Naive B cell (primary cell): ENCODE measurements around the gene SEMA3A. TPM values are rescaled to one million over a fixed set of nuclear protein-coding genes. Genes with fewer than 3 reads are reported as not detected.
"Not testable (repeated sequence)": the region's sequence is repeated elsewhere in the genome, so short reads cannot be mapped to it uniquely, and the experiment has no call there.

ENCODE experiments used
- ATAC-seq, 2 donors: fragments of 150-1000 bp; cut with Tn5 transposase; 2 replicates each; pipeline ENCODE4 v1.10.0; 2021; ENCODE audit warnings: low read depth in 2 of 2, mild to moderate bottlenecking in 2 of 2, moderate library complexity in 2 of 2
- DNase-seq: peaks from one replicate; pipeline ENCODE4 v3.0.0; 2022
- H3K27ac Mint-ChIP-seq, 6 donors: one replicate each; pipeline ENCODE4 v1.8.0; 2020 to 2022; ENCODE audit warnings: mild to moderate bottlenecking in 6 of 6, mixed read lengths in 6 of 6, moderate library complexity in 5 of 6, inconsistent platforms in 2 of 6
- H3K27me3 Mint-ChIP-seq, 3 donors: one replicate each; pipeline ENCODE4 v1.8.0; 2021 to 2022; ENCODE audit warnings: mixed read lengths in 3 of 3, mild to moderate bottlenecking in 1 of 3
- H3K36me3 Mint-ChIP-seq, 2 donors: one replicate each; pipeline ENCODE4 v1.8.0; 2020 to 2022; ENCODE audit warnings: mixed read lengths in 2 of 2, inconsistent platforms in 1 of 2, mild to moderate bottlenecking in 1 of 2
- H3K4me1 Mint-ChIP-seq, 3 donors: one replicate each; pipeline ENCODE4 v1.8.0; 2020 to 2022; ENCODE audit warnings: mixed read lengths in 3 of 3, inconsistent platforms in 1 of 3, mild to moderate bottlenecking in 1 of 3, moderate library complexity in 1 of 3
- H3K4me3 Mint-ChIP-seq, 8 donors: one replicate each; pipeline ENCODE4 v1.8.0; 2020 to 2022; ENCODE audit warnings: mild to moderate bottlenecking in 8 of 8, mixed read lengths in 8 of 8, moderate library complexity in 8 of 8, inconsistent platforms in 2 of 8
- H3K9me3 Mint-ChIP-seq, 7 donors: one replicate each; pipeline ENCODE4 v1.8.0; 2020 to 2022; ENCODE audit warnings: mixed read lengths in 7 of 7, mild to moderate bottlenecking in 5 of 7, inconsistent platforms in 2 of 7, moderate library complexity in 1 of 7
- polyA plus RNA-seq, 6 donors: library from polyadenylated mRNA; unstranded; fragments of 300-500 nt; fragmentation: Illumina TruSeq; gene quantifications; one replicate each; pipeline ENCODE4 v1.2.3, GENCODE V29; 2021; ENCODE audit warnings: low read depth in 6 of 6

Gene SEMA3A
- polyA plus RNA-seq, 6 donors from 2014 or later = not detected

GRCh38 chr7:84214757-84215156, 20.2 kb upstream of the SEMA3A start:
- H3K27ac Mint-ChIP-seq, DNase-seq, H3K4me1 Mint-ChIP-seq, H3K27me3 Mint-ChIP-seq, H3K36me3 Mint-ChIP-seq, ATAC-seq, H3K9me3 Mint-ChIP-seq, H3K4me3 Mint-ChIP-seq: not testable (repeated sequence)

GRCh38 chr7:84210301-84210700, 15.7 kb upstream of the SEMA3A start:
- ATAC-seq = no peak
- H3K36me3 Mint-ChIP-seq = no peaks in the 10 kb centered on the region
- H3K27ac Mint-ChIP-seq = no peak overlapping the region
- no peak overlapping the region for H3K4me3 Mint-ChIP-seq
- no peak for DNase-seq
- H3K4me1 Mint-ChIP-seq = no peaks in the 10 kb centered on the region
- H3K27me3 Mint-ChIP-seq = no peaks in the 10 kb centered on the region
- peaks cover 0 to 2% (median 0%) of the 10 kb centered on the region in 7 donors for H3K9me3 Mint-ChIP-seq

GRCh38 chr7:84209006-84209405, 14.4 kb upstream of the SEMA3A start:
- DNase-seq (no peak), ATAC-seq (no peak)
- no peak overlapping the region for H3K4me3 Mint-ChIP-seq
- no peaks in the 10 kb centered on the region for H3K36me3 Mint-ChIP-seq
- no peaks in the 10 kb centered on the region for H3K4me1 Mint-ChIP-seq
- no peaks in the 10 kb centered on the region for H3K27me3 Mint-ChIP-seq
- H3K9me3 Mint-ChIP-seq = peaks cover 0 to 2% (median 0%) of the 10 kb centered on the region in 7 donors
- no peak overlapping the region for H3K27ac Mint-ChIP-seq

GRCh38 chr7:84207615-84208014, 13.0 kb upstream of the SEMA3A start:
- Mint-ChIP-seq H3K4me3 (no peak overlapping the region), H3K4me1 (no peaks in the 10 kb centered on the region), H3K9me3 (peaks cover 0 to 2% (median 0%) of the 10 kb centered on the region in 7 donors), H3K27me3 (no peaks in the 10 kb centered on the region), H3K27ac (no peak overlapping the region), H3K36me3 (no peaks in the 10 kb centered on the region)
- DNase-seq (no peak), ATAC-seq (no peak)

- H3K27ac Mint-ChIP-seq = no peak overlapping the region
- ATAC-seq = no peak
- DNase-seq = no peak
- H3K4me1 Mint-ChIP-seq = no peaks in the 10 kb centered on the region
- no peaks in the 10 kb centered on the region for H3K36me3 Mint-ChIP-seq
- H3K4me3 Mint-ChIP-seq = no peak overlapping the region
- peaks cover 0 to 2% (median 0%) of the 10 kb centered on the region in 7 donors for H3K9me3 Mint-ChIP-seq
- H3K27me3 Mint-ChIP-seq = no peaks in the 10 kb centered on the region
These were observed 12.4 kb upstream of the SEMA3A start for GRCh38 chr7:84207025-84207424.

- Mint-ChIP-seq H3K36me3 (no peaks in the 10 kb centered on the region), H3K27ac (no peak overlapping the region), H3K27me3 (no peaks in the 10 kb centered on the region), H3K4me1 (no peaks in the 10 kb centered on the region), H3K4me3 (no peak overlapping the region), H3K9me3 (peaks cover 0 to 2% (median 0%) of the 10 kb centered on the region in 7 donors)
- DNase-seq = no peak
- no peak for ATAC-seq
These were observed 10.1 kb upstream of the SEMA3A start for GRCh38 chr7:84204655-84205054.

GRCh38 chr7:84202855-84203254, 8.3 kb upstream of the SEMA3A start:
- H3K4me1 Mint-ChIP-seq = no peaks in the 10 kb centered on the region
- no peak for DNase-seq
- no peak overlapping the region for H3K27ac Mint-ChIP-seq
- no peaks in the 10 kb centered on the region for H3K36me3 Mint-ChIP-seq
- no peak overlapping the region for H3K4me3 Mint-ChIP-seq
- no peaks in the 10 kb centered on the region for H3K27me3 Mint-ChIP-seq
- peaks cover 0 to 2% (median 0%) of the 10 kb centered on the region in 7 donors for H3K9me3 Mint-ChIP-seq
- no peak for ATAC-seq

- Mint-ChIP-seq H3K4me3 (no peak overlapping the region), H3K27ac (no peak overlapping the region), H3K27me3 (peaks cover 0 to 6% (median 0%) of the 10 kb centered on the region in 3 donors), H3K9me3 (no peaks in the 10 kb centered on the region), H3K36me3 (no peaks in the 10 kb centered on the region), H3K4me1 (peaks cover 0 to 1% (median 0%) of the 10 kb centered on the region in 3 donors)
- ATAC-seq = no peak
- DNase-seq = no peak
These were observed 6.3 kb upstream of the SEMA3A start for GRCh38 chr7:84200859-84201258.

GRCh38 chr7:84199216-84199615, 4.6 kb upstream of the SEMA3A start:
- Mint-ChIP-seq H3K36me3 (no peaks in the 10 kb centered on the region), H3K27me3 (peaks cover 5 to 16% (median 14%) of the 10 kb centered on the region in 3 donors), H3K4me1 (peaks cover 5 to 17% (median 14%) of the 10 kb centered on the region in 3 donors), H3K27ac (no peak overlapping the region), H3K9me3 (no peaks in the 10 kb centered on the region), H3K4me3 (no peak overlapping the region)
- DNase-seq (no peak), ATAC-seq (no peak)

GRCh38 chr7:84196084-84196503, 1.5 kb upstream of the SEMA3A start:
- Mint-ChIP-seq H3K4me3 (no peak overlapping the region), H3K27ac (no peak overlapping the region), H3K36me3 (no peaks in the 10 kb centered on the region), H3K9me3 (no peaks in the 10 kb centered on the region), H3K4me1 (peaks cover 5 to 17% (median 14%) of the 10 kb centered on the region in 3 donors), H3K27me3 (peaks cover 5 to 16% (median 14%) of the 10 kb centered on the region in 3 donors)
- ATAC-seq = no peak
- no peak for DNase-seq

GRCh38 chr7:84195295-84196060, 889 bp upstream of the SEMA3A start:
- H3K27ac Mint-ChIP-seq = peak overlapping the region in 1 of 6 donors; percentile 63

GRCh38 chr7:84193747-84194146, 842 bp downstream of the SEMA3A start:
- Mint-ChIP-seq H3K4me3 (no peak overlapping the region), H3K9me3 (no peaks in the 10 kb centered on the region)
- no peak for ATAC-seq

More at GRCh38 chr7:84195295-84196060, 889 bp upstream of the SEMA3A start:
- ATAC-seq = no peak
- Mint-ChIP-seq H3K4me3 (peak overlapping the region in 4 of 8 donors; percentile 41 to 71 (median 68)), H3K4me1 (peaks cover 5 to 17% (median 14%) of the 10 kb centered on the region in 3 donors), H3K36me3 (no peaks in the 10 kb centered on the region), H3K9me3 (no peaks in the 10 kb centered on the region), H3K27me3 (peaks cover 5 to 16% (median 14%) of the 10 kb centered on the region in 3 donors)
- DNase-seq = no peak

GRCh38 chr7:84191842-84192241, 2.7 kb downstream of the SEMA3A start:
- peaks cover 5 to 16% (median 14%) of the 10 kb centered on the region in 3 donors for H3K27me3 Mint-ChIP-seq
- peaks cover 5 to 17% (median 14%) of the 10 kb centered on the region in 3 donors for H3K4me1 Mint-ChIP-seq
- no peak overlapping the region for H3K4me3 Mint-ChIP-seq
- DNase-seq = no peak
- no peaks in the 10 kb centered on the region for H3K36me3 Mint-ChIP-seq
- no peaks in the 10 kb centered on the region for H3K9me3 Mint-ChIP-seq
- no peak overlapping the region for H3K27ac Mint-ChIP-seq
- ATAC-seq = no peak

More at GRCh38 chr7:84193747-84194146, 842 bp downstream of the SEMA3A start:
- Mint-ChIP-seq H3K4me1 (peaks cover 5 to 17% (median 14%) of the 10 kb centered on the region in 3 donors), H3K27me3 (peaks cover 5 to 16% (median 14%) of the 10 kb centered on the region in 3 donors), H3K36me3 (no peaks in the 10 kb centered on the region), H3K27ac (no peak overlapping the region)
- no peak for DNase-seq

- ATAC-seq (no peak), DNase-seq (no peak)
- Mint-ChIP-seq H3K9me3 (no peaks in the 10 kb centered on the region), H3K4me3 (no peak overlapping the region), H3K36me3 (no peaks in the 10 kb centered on the region), H3K27ac (no peak overlapping the region), H3K4me1 (peaks cover 5 to 17% (median 14%) of the 10 kb centered on the region in 3 donors), H3K27me3 (peaks cover 5 to 14% (median 14%) of the 10 kb centered on the region in 3 donors)
These were observed 3.3 kb downstream of the SEMA3A start for GRCh38 chr7:84191261-84191660.
